GM19468 (cell line): ENCODE data around the gene GPATCH2L.

ENCODE experiments used
- ATAC-seq: cut with Tn5 transposase; IDR thresholded peaks from one replicate; pipeline ENCODE4 v1.9.1; 2021; ENCODE audit warnings: mild to moderate bottlenecking, moderate library complexity, moderate number of reproducible peaks; ENCODE audit not compliant: unreplicated experiment; ENCODE audit errors: extremely low read depth

Gene GPATCH2L

DNA sequence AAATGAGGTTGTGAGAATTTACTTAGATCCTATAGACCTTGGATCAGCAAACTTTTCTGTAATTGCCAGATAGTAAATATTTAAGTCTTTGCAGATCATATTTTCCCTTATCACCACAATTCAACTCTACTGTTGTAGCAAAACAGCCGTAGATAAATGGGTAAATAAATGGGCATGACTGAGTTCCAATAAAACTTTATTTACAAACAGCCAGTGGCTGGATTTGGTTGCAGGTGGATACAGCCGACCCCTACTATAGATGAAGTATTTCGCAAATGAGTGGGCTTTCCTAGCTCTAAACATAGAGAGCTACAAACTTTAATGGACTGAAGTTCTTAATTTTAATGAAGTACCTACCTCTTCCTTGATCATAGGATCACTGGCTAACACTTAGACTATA, 100.7 kb downstream of the GPATCH2L start:
- no peak for ATAC-seq

DNA sequence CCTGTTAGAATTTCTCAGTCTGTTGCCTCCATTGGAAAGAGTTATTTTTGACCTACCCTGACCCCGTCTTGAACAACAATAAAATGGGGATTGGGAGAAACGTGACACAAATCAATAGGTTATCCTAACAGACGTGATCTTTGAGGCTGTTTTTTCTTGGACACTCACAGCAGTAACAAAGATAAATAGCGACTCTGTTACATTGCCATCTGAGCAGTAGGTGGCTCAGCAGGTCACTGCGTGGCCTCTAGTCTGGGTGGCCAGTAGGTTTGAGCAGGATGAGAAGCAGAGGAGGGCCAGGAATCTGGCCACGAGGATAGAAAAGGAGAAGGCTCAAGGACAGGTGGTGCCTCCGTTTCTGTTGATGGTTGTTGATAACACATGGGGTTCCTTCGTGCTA, 101.4 kb downstream of the GPATCH2L start:
- ATAC-seq, result no peak

DNA sequence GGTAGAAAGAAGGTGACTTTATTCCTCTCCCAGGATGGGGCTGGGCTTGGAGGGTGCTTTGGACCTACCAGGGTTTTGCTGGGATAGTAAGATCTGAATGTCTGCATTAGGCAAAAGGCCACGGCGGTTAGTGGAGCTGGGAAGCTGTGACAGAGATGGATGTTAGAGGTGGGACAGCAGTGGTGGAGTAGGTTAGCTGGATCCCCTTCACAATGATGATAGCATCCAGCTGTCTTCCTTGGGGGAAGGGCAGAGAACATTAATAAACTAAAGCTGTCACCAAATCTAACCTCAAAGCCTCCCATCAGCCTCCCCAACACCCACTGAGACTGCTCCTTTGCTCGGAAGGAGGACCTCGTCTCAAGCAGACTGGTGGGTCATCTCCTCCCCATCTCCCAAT, 104.8 kb downstream of the GPATCH2L start:
- no peak for ATAC-seq

DNA sequence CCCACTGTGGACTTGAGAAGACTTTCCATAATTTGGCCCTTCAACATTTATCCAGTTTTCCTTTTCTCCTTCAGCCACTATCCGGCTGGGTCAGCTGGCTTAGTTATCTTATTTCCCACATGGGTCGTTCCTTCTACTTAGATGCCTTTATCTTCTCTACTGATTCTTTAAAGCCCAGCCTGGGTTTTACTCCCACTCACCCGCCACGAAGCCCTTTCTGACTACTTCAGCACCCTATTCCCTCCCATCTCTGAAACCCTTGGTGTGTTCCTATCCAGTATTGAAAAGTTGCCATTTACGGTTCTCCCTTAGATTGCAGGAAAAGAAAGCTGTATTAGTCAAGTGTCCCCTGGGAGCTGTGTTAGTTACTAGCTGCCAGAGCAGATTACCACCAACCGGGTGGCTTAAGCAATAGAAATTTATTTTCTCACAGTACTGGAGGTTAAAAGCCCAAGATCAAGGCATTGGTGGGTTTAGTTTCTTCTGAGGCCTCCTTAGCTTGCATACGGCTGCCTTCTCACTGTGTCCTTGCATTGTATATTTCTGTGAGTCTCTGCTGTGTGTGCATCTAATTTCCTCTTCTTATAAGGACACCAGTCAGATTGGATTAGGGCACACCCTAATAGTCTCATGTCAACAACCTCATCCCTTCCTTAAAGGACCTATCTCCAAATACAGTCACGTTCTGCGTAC, 105.5 kb downstream of the GPATCH2L start:
- no peak for ATAC-seq

DNA sequence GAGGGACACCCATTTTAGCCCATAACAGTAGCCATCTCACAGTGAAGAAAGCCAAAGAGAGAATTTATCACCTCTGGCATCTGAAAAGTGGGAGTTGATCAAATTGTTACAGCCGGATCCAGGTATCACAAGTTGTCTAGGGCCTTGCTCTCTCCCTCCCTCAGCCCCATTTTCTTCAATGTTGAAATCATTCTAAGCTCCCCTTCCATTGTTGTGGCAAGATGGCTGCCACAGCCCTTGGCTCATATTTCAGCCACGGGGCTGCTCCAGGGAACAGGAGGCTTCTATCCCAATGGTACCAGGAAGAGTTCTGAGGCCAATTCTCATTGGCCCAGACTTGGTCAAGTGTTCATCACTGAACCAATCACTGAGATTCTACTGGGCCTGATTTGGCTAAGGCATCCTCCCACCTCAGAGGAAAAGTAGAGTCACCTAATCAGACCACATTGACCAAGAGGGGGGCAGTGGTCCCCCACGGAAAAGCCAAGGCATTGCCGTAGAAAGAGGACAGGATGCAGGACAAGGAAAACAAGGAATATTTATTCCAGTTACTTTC, 106.2 kb downstream of the GPATCH2L start:
- no peak for ATAC-seq

DNA sequence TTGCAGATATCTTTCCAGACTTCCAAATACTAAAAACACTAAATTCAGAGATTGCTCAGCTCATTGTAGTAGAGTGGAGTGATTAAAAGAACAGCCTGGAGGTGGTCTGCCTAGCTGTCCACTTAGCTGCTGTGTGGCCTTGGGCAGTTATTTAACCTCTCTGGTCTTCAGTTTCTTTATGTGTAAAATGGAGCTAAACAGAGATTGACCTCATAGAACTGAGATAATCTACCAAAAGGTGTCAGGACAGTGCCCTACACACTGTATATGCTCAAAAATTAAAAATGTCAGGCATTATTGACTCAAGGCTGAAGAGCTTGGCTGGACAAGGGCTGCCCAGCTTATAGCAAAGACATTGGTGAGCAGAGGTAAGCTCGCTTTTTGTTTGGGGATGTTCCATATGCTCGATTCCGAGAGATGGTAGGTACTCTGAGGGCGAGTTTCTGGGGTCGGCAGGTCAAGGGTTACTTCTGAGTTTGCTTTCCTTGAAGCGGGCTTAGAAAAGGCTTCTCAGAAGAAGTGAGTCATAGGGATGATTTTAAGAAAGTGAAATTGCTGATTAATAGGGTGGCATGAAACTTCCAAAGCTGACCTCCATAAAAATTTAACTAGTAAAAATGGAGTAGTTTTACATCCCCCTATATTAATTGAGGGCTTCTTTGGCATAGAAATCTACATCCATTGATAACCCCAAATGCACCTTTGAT, 107.5 kb downstream of the GPATCH2L start:
- no peak for ATAC-seq

DNA sequence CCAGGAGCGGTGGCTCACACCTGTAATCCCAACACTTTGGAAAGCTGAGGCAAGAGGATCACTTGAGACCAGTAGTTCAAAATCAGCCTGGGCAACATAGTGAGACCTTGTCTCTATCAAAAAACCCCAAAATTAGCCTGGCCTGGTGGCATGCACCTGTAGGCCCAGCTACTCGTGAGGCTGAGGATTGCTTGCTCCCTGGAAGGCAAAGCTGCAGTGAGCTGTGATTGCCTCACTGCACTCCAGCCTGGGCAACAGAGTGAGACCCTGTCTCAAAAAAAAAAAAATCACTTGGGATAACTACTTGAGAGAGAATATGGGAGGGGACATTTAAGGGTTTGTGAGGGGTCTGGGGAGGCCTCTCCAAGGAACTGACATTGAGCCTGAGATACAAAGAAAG, 109.0 kb downstream of the GPATCH2L start:
- ATAC-seq, result no peak

DNA sequence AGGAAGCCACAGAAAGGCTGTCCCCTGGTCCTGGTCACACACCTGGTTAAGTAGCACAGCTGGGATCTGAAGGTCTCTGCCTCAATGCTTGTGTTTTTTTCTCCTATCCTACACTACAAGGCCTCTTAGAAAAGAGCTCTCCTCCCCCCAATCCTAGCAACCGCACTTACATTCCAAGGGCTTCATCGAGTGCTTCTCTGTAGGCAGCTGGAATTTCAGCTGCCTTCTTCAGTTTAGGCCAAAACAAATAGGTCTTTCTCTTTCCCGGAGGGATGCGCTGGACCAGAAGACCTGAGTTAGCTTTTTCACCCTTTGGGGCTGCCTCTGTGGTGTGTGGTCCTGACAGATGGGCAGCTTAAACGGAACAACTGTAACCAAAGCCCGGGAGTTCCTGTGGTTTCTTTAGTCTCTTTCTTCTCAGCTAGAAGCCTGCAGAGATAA, 109.7 kb downstream of the GPATCH2L start:
- ATAC-seq, result no peak

DNA sequence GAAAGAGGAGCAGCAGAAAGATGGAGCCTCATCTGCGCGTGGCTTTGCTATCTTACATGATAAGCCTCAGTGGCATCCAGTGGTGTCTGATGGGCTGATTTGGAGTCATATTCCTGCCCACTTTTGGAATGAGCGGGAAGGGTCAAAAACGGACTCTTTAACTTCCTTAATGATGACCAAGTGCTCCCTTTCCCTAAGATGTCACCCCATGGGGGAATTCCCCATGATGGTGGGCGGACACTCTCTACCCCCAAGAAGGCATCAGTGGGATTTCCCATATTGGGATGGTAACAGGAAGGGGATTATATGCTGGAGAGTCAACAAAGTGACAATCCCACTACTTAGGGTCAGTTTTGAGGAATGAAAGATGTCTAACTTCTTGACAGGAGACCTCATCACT, 110.9 kb downstream of the GPATCH2L start:
- no peak for ATAC-seq
